MCF 10A (cell line): ENCODE results near the gene HK2. TPM values are rescaled to one million over a fixed set of nuclear protein-coding genes. Genes with fewer than 3 reads are reported as not detected.
A peak's percentile ranks its signal among the peaks of the same experiment; 100 is the strongest.

ENCODE experiments used
- BruUV-seq: library from RNA; stranded (reverse); fragments of 400-500 nt; replicated peaks from 2 replicates; lab custom pipeline; 2021; lab: Mats Ljungman, UMichigan
- CTCF ChIA-PET: fragments of 300-600 bp; sonication (Branson Sonifier 250); formaldehyde crosslinking; extraction: SDS; loops from one replicate; lab custom pipeline; 2021; ENCODE audit warnings: antibody characterized with exemption, inconsistent platforms; lab: Yijun Ruan, JAX
- POLR2A ChIA-PET: fragments of 300-600, 350-650 bp; sonication (Branson Sonifier 250); formaldehyde crosslinking; extraction: SDS; loops from one replicate; lab custom pipeline; 2020; ENCODE audit warnings: antibody characterized with exemption, inconsistent platforms; lab: Yijun Ruan, JAX
- DNase-seq: peaks from one replicate; pipeline ENCODE4 v3.0.0-alpha.2; 2018; ENCODE audit not compliant: unreplicated experiment
- H3K27ac Mint-ChIP-seq: one replicate; pipeline ENCODE4 v1.8.0; 2022; ENCODE audit warnings: mild to moderate bottlenecking, low read depth, mixed read lengths; ENCODE audit not compliant: unreplicated experiment
- H3K27me3 Mint-ChIP-seq: one replicate; pipeline ENCODE4 v1.8.0; 2022; ENCODE audit warnings: mixed read lengths; ENCODE audit not compliant: insufficient read depth, unreplicated experiment
- H3K36me3 Mint-ChIP-seq: one replicate; pipeline ENCODE4 v1.8.0; 2022; ENCODE audit warnings: mild to moderate bottlenecking, moderate library complexity, mixed read lengths; ENCODE audit not compliant: insufficient read depth, unreplicated experiment
- H3K4me1 Mint-ChIP-seq: one replicate; pipeline ENCODE4 v1.8.0; 2022; ENCODE audit warnings: mixed read lengths; ENCODE audit not compliant: insufficient read depth, unreplicated experiment
- H3K4me3 Mint-ChIP-seq: one replicate; pipeline ENCODE4 v1.8.0; 2022; ENCODE audit warnings: mild to moderate bottlenecking, moderate library complexity, mixed read lengths; ENCODE audit not compliant: unreplicated experiment
- H3K9me3 Mint-ChIP-seq: one replicate; pipeline ENCODE4 v1.8.0; 2022; ENCODE audit warnings: mixed read lengths; ENCODE audit not compliant: unreplicated experiment
- CTCF ChIP-seq: fragments of 200-600 bp; IDR thresholded peaks from one replicate; pipeline ENCODE4 v1.8.0; 2022; ENCODE audit warnings: antibody characterized with exemption, mild to moderate bottlenecking; ENCODE audit not compliant: unreplicated experiment
- intact Hi-C: fragments of 100-400 bp; cut with micrococcal nuclease; formaldehyde crosslinking; loops from 2 replicates; pipeline ENCODE4 v1.14.1; 2022
- total RNA-seq: library from RNA; stranded (reverse); gene quantifications from 2 replicates; pipeline ENCODE4 v1.2.3, GENCODE V29; 2022

Gene HK2
- total RNA-seq, 1 experiment from 2014 or later = 47.8 TPM

- intact Hi-C loops = loop anchor here (1.0 to 2.0 kb wide), 4 partner anchors 40 to 146 kb away; no protein-coding TSS in a partner anchor
- peak; percentile 68 for DNase-seq
- peak; percentile 71 for TF ChIP-seq CTCF
- CTCF ChIA-PET = interaction anchor here (0.6 to 12.5 kb wide), 30 partner anchors 9 to 155 kb away, joined by 3 to 140 read pairs (median 4); no protein-coding TSS in a partner anchor
- no peaks in the 10 kb centered on the region for H3K9me3 Mint-ChIP-seq
- BruUV-seq = no TSS peak
- no peaks in the 10 kb centered on the region for H3K27me3 Mint-ChIP-seq
- POLR2A ChIA-PET = interaction anchor here (0.6 to 8.4 kb wide), 25 partner anchors 8 to 1099 kb away, joined by 3 to 123 read pairs (median 6); partner anchors contain the start of gene TPRKB
- H3K27ac Mint-ChIP-seq = peak overlapping the region; percentile 86
- H3K4me1 Mint-ChIP-seq = peaks cover 34% of the 10 kb centered on the region
- peak overlapping the region; percentile 85 for H3K4me3 Mint-ChIP-seq
- H3K36me3 Mint-ChIP-seq = peaks cover 7% of the 10 kb centered on the region
Measured at GRCh38 chr2:74835831-74836674, 2.1 kb downstream of the HK2 start.

- peak overlapping the region; percentile 86 for H3K27ac Mint-ChIP-seq
- POLR2A ChIA-PET = interaction anchor here (1.3 to 8.4 kb wide), 10 partner anchors 8 to 143 kb away, joined by 3 to 123 read pairs (median 8); no protein-coding TSS in a partner anchor
- BruUV-seq = no TSS peak
- intact Hi-C loops = loop anchor here (1.0 kb wide), 2 partner anchors 122 to 147 kb away; no protein-coding TSS in a partner anchor
- TF ChIP-seq CTCF = no peak
- CTCF ChIA-PET = interaction anchor here (0.6 to 12.5 kb wide), 32 partner anchors 8 to 161 kb away, joined by 3 to 140 read pairs (median 4); no protein-coding TSS in a partner anchor
- H3K9me3 Mint-ChIP-seq = no peaks in the 10 kb centered on the region
- DNase-seq = no peak
- H3K4me3 Mint-ChIP-seq = peak overlapping the region; percentile 85
- no peaks in the 10 kb centered on the region for H3K27me3 Mint-ChIP-seq
- peaks cover 7% of the 10 kb centered on the region for H3K36me3 Mint-ChIP-seq
- H3K4me1 Mint-ChIP-seq = peaks cover 29% of the 10 kb centered on the region
Measured at GRCh38 chr2:74836675-74837401, 2.9 kb downstream of the HK2 start.

- TF ChIP-seq CTCF = no peak
- Mint-ChIP-seq H3K27me3 (no peaks in the 10 kb centered on the region), H3K4me1 (peaks cover 51% of the 10 kb centered on the region), H3K9me3 (no peaks in the 10 kb centered on the region), H3K36me3 (peaks cover 7% of the 10 kb centered on the region), H3K27ac (peak overlapping the region; percentile 73), H3K4me3 (no peak overlapping the region)
- intact Hi-C loops = no loop called here
- ChIA-PET CTCF (interaction anchor here (0.6 to 12.5 kb wide), 6 partner anchors 34 to 134 kb away, joined by 3 to 140 read pairs (median 4); no protein-coding TSS in a partner anchor), POLR2A (no interaction called here)
- BruUV-seq = no TSS peak
- DNase-seq = no peak
Measured at GRCh38 chr2:74841641-74842040, 7.7 kb downstream of the HK2 start.
